HepG2 (cell line): Measurements from ENCODE around the gene MYCBPAP. TPM values are rescaled to one million over a fixed set of nuclear protein-coding genes. Genes with fewer than 3 reads are reported as not detected.

Experiments
- CBFB ChIP-seq: sonication (generic); formaldehyde crosslinking; IDR thresholded peaks from 2 replicates; pipeline ENCODE4 v1.4.0; 2020; ENCODE audit warnings: missing genetic modification reagents
- CREB1 ChIP-seq, 2 experiments: fragments of 450-650 bp in 1 of 2; IDR thresholded peaks; 2 replicates each; pipeline ENCODE4 v1.6.1; 2016 to 2017; ENCODE audit warnings: control low read depth in 1 of 2, mild to moderate bottlenecking in 1 of 2, missing compliant biosample characterization in 1 of 2, missing genetic modification characterization in 1 of 2
- KDM2A ChIP-seq: sonication (generic); formaldehyde crosslinking; IDR thresholded peaks from 2 replicates; pipeline ENCODE4 v1.4.0; 2020; ENCODE audit warnings: low read depth, missing genetic modification reagents, borderline replicate concordance
- KLF6 ChIP-seq: IDR thresholded peaks from 2 replicates; pipeline ENCODE4 v1.8.0; 2016; ENCODE audit warnings: missing biosample characterization, missing genetic modification reagents
- MTA1 ChIP-seq: sonication (generic); formaldehyde crosslinking; IDR thresholded peaks from 2 replicates; pipeline ENCODE4 v1.4.0; 2020; ENCODE audit warnings: missing genetic modification reagents, mild to moderate bottlenecking, borderline replicate concordance
- NFE2L1 ChIP-seq: sonication (generic); formaldehyde crosslinking; IDR thresholded peaks from 2 replicates; pipeline ENCODE4 v1.4.0; 2020; ENCODE audit warnings: missing genetic modification reagents, mild to moderate bottlenecking, borderline replicate concordance
- NR2F6 ChIP-seq, 2 experiments: IDR thresholded peaks; 2 replicates each; pipeline ENCODE4 v1.6.1; 2016; ENCODE audit warnings: antibody characterized with exemption in 1 of 2, mild to moderate bottlenecking in 1 of 2
- POLR2AphosphoS2 ChIP-seq: IDR thresholded peaks from 2 replicates; pipeline ENCODE4 v1.6.1; 2011; ENCODE audit warnings: low read depth, low read length, improper control_type of control experiment
- SAFB2 ChIP-seq: sonication (generic); formaldehyde crosslinking; IDR thresholded peaks from 2 replicates; pipeline ENCODE4 v1.5.1; 2020; ENCODE audit warnings: missing genetic modification reagents, low read depth, mild to moderate bottlenecking, borderline replicate concordance
- SMC3 ChIP-seq: IDR thresholded peaks from 2 replicates; pipeline ENCODE4 v1.6.1; 2011; ENCODE audit warnings: low read length, improper control_type of control experiment
- SRF ChIP-seq: IDR thresholded peaks from 2 replicates; pipeline ENCODE4 v1.6.1; 2011; ENCODE audit warnings: mild to moderate bottlenecking, low read depth, low read length, moderate library complexity
- TOPORS ChIP-seq: sonication (generic); formaldehyde crosslinking; IDR thresholded peaks from 2 replicates; pipeline ENCODE4 v1.8.0; 2023; ENCODE audit warnings: mild to moderate bottlenecking, missing genetic modification reagents
- ZBED4 ChIP-seq: sonication (generic); formaldehyde crosslinking; IDR thresholded peaks from 2 replicates; pipeline ENCODE4 v1.4.0; 2020; ENCODE audit warnings: missing genetic modification reagents, borderline replicate concordance
- ZNF331 ChIP-seq: sonication (generic); formaldehyde crosslinking; IDR thresholded peaks from 2 replicates; pipeline ENCODE4 v1.4.0; 2020; ENCODE audit warnings: missing genetic modification reagents
- ZNF703 ChIP-seq: sonication (generic); formaldehyde crosslinking; IDR thresholded peaks from 2 replicates; pipeline ENCODE4 v1.5.1; 2020; ENCODE audit warnings: missing genetic modification reagents, mild to moderate bottlenecking, moderate library complexity, borderline replicate concordance
- ZNF83 ChIP-seq: sonication (generic); formaldehyde crosslinking; IDR thresholded peaks from 2 replicates; pipeline ENCODE4 v1.4.0; 2020; ENCODE audit warnings: missing genetic modification reagents, mild to moderate bottlenecking, borderline replicate concordance
- ZNF850 ChIP-seq: sonication (generic); formaldehyde crosslinking; conservative IDR thresholded peaks from 2 replicates; pipeline ENCODE4 v1.9.0; 2021; ENCODE audit warnings: mild to moderate bottlenecking, missing genetic modification reagents
- ZSCAN9 ChIP-seq: IDR thresholded peaks from 2 replicates; pipeline ENCODE4 v1.6.1; 2016; ENCODE audit warnings: borderline replicate concordance
- polyA plus RNA-seq, 8 experiments: library from polyadenylated mRNA; depleted of rRNA in 3 of 8; stranded (reverse) in 7 of 8; unstranded in 1 of 8; fragments of >200 nt; fragmentation: Illumina TruSeq in 4 of 8; extraction: Trizol in 4 of 8; gene quantifications; 2 replicates each; pipeline versions ENCODE4 v1.2.1 to v1.2.3, GENCODE V29; 2011 to 2016; ENCODE audit warnings: low read depth in 4 of 8, missing spikeins in 1 of 8, mixed read lengths in 1 of 8; ENCODE audit not compliant: insufficient read depth in 1 of 8
- total RNA-seq, 5 experiments: library from RNA; depleted of rRNA; stranded (reverse); fragments of >200 nt; fragmentation: Illumina TruSeq; extraction: Trizol; gene quantifications; 2 replicates each; pipeline ENCODE4 v1.2.3, GENCODE V29; 2016; ENCODE audit warnings: low read depth in 1 of 5
- TF ChIP-seq, protein P1 (sequence below): sonication (generic); formaldehyde crosslinking; IDR thresholded peaks from 2 replicates; pipeline ENCODE4 v1.5.1; 2020; ENCODE audit warnings: mild to moderate bottlenecking, missing genetic modification reagents, borderline replicate concordance

Gene MYCBPAP
- total and polyA plus RNA-seq, 2 of the 13 experiments (the other 11 are each of a cell fraction or from before 2014, with no cell fraction given): 0.22 to 0.24 TPM

DNA sequence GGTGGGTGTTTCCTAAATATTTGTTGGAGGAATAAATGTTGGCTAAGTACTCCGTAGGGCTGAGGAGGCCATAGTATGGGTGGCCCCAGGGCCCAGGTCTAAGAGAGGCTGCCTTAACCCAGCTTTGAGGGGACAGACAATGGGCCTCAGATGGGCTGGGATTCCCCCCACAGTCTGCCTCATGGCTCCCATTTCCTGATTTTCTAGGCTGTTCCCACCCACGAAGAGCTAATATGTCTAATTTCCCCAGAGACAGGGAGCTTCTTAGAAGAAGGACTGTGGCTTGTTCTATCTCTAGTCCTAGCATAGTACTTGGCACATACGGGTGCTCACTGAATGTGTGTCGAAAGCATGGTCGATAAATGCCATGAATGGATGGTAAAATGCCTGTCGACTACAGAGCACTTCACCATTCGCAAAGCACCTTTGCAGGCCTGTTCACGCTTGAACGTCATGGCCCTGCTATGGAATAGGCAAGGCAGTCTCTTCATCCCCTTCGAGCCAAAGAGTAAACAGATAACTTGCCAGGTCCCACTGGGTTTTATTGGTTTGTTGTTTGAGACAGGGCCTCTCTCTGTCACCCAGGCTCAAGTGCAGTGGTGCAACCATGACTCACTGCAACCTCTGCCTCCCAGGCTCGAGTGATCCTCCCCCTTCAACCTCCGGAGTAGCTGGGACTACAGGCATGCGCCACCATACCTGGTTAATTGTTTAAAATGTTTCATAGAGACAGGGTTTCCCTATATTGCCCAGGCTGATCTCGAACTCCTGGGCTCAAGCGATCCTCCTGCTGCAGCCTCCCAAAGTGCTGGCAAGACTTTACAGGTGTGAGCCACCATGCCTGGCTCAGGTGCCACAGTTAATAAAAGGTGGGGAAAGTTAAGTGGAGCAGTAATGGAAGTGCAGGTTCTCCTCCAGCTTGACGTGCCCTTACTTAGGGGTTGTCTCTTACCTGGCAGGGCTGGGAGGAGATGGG, 49.2 kb upstream of the MYCBPAP start (continued):
- TF ChIP-seq, protein P1, sequence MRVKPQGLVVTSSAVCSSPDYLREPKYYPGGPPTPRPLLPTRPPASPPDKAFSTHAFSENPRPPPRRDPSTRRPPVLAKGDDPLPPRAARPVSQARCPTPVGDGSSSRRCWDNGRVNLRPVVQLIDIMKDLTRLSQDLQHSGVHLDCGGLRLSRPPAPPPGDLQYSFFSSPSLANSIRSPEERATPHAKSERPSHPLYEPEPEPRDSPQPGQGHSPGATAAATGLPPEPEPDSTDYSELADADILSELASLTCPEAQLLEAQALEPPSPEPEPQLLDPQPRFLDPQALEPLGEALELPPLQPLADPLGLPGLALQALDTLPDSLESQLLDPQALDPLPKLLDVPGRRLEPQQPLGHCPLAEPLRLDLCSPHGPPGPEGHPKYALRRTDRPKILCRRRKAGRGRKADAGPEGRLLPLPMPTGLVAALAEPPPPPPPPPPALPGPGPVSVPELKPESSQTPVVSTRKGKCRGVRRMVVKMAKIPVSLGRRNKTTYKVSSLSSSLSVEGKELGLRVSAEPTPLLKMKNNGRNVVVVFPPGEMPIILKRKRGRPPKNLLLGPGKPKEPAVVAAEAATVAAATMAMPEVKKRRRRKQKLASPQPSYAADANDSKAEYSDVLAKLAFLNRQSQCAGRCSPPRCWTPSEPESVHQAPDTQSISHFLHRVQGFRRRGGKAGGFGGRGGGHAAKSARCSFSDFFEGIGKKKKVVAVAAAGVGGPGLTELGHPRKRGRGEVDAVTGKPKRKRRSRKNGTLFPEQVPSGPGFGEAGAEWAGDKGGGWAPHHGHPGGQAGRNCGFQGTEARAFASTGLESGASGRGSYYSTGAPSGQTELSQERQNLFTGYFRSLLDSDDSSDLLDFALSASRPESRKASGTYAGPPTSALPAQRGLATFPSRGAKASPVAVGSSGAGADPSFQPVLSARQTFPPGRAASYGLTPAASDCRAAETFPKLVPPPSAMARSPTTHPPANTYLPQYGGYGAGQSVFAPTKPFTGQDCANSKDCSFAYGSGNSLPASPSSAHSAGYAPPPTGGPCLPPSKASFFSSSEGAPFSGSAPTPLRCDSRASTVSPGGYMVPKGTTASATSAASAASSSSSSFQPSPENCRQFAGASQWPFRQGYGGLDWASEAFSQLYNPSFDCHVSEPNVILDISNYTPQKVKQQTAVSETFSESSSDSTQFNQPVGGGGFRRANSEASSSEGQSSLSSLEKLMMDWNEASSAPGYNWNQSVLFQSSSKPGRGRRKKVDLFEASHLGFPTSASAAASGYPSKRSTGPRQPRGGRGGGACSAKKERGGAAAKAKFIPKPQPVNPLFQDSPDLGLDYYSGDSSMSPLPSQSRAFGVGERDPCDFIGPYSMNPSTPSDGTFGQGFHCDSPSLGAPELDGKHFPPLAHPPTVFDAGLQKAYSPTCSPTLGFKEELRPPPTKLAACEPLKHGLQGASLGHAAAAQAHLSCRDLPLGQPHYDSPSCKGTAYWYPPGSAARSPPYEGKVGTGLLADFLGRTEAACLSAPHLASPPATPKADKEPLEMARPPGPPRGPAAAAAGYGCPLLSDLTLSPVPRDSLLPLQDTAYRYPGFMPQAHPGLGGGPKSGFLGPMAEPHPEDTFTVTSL: peak; percentile 81
- TF ChIP-seq ZNF850 (no peak), ZNF83 (CRISPR knock-in tag) (no peak), ZNF331 (CRISPR knock-in tag) (peak; percentile 82; the same call in 1 of the 2 replicates), KLF6 (CRISPR knock-in tag) (no peak), KDM2A (CRISPR knock-in tag) (peak; percentile 72), CBFB (CRISPR knock-in tag) (no peak), POLR2AphosphoS2 (no peak), SAFB2 (CRISPR knock-in tag) (0 out of 2 replicates have a peak, but pooled peaks have one; percentile 35), ZBED4 (CRISPR knock-in tag) (peak; percentile 94), NFE2L1 (CRISPR knock-in tag) (no peak), SRF (no peak), NR2F6 (IDR thresholded peaks at IDR 0.05) (0 out of 2 replicates have a peak, but pooled peaks have one; percentile 27), NR2F6 (CRISPR knock-in tag; IDR thresholded peaks at IDR 0.05) (peak; percentile 77), CREB1 (IDR thresholded peaks at IDR 0.05) (peak; percentile 49; the same call in 1 of the 2 replicates), CREB1 (CRISPR knock-in tag; IDR thresholded peaks at IDR 0.05) (peak; percentile 80), TOPORS (CRISPR knock-in tag) (no peak), ZSCAN9 (CRISPR knock-in tag) (peak; percentile 77), SMC3 (peak; percentile 21; the same call in 1 of the 2 replicates), MTA1 (CRISPR knock-in tag) (no peak), ZNF703 (no peak)
